ENCODE results near the gene HPS1.
A peak's percentile ranks its signal among the peaks of the same experiment; 100 is the strongest.

The HPS1 gene

GRCh38 chr10:98446661-98447221 lies at the start of gene HPS1:
Gene HPS1 (minus strand): TSS chr10:98446935. CDS start chr10:98443240, 3,695 bp downstream.
- peak; percentile 63 for DNase-seq

DNA sequence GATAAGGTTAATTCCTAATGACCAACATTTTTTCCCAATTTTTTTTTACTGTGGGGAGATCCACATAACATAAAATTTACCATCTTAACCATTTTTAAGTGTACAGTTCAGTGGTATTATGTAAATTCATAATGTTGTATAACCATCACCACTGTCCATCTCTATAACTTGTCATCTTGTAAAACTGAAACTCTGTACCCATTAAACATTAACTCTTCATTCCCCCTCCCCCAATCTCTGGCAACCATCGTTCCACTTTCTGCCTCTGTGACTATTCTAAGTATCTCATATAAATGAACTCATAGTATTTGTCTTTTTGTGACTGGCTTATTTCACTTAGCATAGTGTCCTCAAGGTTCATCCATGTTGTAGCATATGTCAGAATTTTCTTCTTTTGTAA lies 46.0 kb upstream of the HPS1 start:
- no peak for DNase-seq

- DNase-seq, result no peak
Measured at GRCh38 chr10:98489561-98490481, 43.1 kb upstream of the HPS1 start.

GRCh38 chr10:98488669-98489430 lies 42.1 kb upstream of the HPS1 start:
- no peak for DNase-seq

DNA sequence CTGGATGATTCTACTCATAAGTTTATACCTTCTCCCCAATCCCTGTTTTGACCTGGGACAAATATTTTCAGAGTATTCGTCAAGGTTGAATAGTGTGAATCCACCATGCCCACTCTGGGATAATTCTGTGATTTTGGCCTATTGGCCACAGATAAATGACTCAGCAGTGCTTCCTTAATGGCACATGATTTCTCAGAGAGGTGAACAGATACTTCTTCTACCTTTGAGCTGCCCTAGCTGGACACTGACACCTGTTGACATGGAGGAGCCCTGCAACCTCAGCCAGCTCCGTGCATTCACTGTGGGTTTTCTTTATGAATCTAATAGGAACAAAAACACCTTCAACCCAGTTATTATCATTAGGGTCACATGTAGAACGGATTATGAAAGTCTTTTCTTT lies 40.9 kb upstream of the HPS1 start:
- DNase-seq, result no peak

GRCh38 chr10:98486421-98486820 lies 39.7 kb upstream of the HPS1 start:
- no peak for DNase-seq

- no peak for DNase-seq
Measured at GRCh38 chr10:98485959-98486358, 39.2 kb upstream of the HPS1 start.

GRCh38 chr10:98483658-98484057 lies 36.9 kb upstream of the HPS1 start:
- DNase-seq, result no peak

- DNase-seq, result no peak
Measured at GRCh38 chr10:98482096-98482495, 35.4 kb upstream of the HPS1 start.

DNA sequence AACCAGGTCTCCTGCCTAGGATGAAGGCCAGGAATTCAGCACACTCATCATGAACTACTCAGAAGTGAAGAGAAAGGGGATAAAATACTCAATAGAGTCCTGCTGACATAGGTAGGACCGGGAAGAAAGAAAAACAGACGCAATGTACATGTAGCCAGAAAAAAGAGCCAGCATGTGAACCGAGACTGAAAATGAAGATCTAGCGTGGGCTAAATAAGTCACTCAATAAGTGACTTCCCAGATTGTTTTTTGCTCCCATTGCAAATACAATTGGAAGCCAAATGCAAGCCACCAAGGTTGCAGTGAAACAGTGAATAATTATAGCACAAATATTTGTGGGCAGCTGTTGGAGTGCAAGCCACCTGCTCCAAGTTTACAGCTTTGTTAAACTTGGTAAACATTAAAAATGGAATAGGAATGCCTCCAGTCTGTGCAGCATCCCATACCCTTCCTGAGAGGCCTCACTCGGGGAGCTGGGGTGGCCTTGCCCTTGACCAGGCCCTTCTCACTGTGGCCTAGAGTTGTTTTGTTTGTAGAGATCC lies 34.7 kb upstream of the HPS1 start:
- DNase-seq, result no peak

- DNase-seq, result no peak
Measured at GRCh38 chr10:98478430-98479222, 31.9 kb upstream of the HPS1 start.

DNA sequence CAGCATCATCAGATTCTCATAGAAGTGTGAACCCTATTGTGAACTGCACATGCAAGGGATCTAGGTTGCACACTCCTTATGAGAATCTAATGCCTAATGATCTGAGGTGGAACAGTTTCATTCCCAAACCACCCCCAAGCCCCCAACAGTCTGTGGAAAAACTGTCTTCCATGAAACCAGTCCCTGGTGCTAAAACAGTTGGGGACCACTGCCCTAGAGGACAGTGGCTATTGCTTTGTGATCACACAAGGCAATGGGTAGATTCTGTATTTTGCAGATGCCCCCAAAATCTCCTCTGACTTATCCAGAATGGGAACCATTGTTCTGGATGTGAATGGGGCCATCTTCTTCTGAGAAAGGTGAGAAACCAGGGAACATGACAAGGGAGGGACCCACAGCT lies 31.1 kb upstream of the HPS1 start:
- no peak for DNase-seq

- no peak for DNase-seq
Measured at GRCh38 chr10:98474628-98475027, 27.9 kb upstream of the HPS1 start.

DNA sequence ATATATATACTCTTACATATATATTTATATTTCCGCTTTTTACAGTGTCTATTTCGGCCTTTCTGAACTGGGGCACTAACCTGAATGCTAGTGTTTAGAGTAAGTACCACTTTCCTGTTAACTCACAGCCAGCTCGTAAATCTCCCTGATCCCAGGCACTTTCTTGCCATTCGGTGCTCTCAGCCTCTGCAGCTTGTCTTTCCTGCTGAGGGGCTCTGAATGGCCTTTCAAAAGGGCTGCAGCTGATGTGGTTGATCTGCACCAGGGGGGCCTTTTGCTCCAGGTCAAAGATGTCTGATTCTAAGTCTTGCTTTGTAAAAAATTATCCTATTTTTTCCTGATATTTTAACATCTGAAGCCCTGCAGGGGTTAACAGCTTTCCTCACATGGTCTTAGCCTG lies 25.5 kb upstream of the HPS1 start:
- DNase-seq, result no peak

DNA sequence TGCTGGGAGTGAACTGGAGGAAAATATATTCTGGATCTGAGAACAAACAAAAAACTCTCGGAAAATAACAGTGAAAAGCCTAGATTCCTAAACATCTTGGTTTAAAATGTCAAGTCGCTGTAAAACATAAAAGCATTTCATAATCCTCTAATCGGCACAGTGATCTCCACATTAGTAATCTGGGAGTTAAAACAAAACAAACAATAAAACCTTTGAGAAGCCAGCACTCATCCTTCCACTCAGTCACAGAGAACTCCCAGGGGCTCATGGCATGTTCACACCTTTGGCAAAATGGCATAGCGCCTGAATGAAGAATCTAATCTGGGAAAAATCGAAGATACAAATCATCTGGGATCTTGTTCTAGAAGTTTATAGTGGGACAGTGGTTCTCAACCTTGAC lies 24.1 kb upstream of the HPS1 start:
- DNase-seq, result no peak

DNA sequence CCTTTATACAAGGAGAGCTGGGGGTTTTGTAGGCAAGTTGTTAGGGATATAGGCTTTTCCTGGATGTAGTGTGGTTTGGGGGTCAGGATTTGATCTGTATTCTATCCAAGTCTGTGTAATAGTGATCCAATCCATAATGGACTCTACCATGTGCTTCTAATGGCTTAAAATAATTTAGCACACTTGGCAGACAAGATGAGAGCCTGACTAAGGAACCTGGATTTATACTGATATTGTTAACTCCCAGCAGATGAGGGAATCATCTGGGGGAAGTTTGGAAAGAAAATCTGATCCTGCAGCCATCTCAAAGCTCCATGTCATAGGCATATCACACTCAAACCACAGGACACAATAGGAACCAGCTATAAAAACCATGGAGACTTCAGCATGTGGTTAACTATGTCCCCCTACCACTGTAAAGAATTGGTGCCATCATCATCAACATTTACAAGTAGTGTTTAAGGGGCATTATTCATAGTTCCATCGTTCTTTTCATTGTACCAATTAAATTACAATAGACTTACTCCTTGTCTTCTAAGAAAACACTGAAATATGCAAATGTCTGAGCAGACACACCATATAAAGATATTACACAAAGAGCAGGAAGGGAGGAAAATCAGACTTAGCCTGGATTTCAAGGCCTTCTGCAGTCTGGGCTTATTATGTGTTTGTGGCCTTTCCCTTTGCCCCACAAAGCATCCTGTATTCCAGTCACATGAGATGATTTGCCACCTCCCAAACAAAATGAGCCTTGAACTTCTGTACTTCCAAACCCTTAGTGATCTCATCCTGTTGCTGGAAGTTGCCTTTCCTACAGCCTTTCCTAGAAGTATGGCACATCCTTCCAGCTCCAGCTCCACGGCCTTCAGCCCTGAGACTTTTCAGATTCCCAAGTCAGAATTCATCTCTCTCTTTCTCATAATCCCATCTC lies 22.5 kb upstream of the HPS1 start:
- no peak for DNase-seq

DNA sequence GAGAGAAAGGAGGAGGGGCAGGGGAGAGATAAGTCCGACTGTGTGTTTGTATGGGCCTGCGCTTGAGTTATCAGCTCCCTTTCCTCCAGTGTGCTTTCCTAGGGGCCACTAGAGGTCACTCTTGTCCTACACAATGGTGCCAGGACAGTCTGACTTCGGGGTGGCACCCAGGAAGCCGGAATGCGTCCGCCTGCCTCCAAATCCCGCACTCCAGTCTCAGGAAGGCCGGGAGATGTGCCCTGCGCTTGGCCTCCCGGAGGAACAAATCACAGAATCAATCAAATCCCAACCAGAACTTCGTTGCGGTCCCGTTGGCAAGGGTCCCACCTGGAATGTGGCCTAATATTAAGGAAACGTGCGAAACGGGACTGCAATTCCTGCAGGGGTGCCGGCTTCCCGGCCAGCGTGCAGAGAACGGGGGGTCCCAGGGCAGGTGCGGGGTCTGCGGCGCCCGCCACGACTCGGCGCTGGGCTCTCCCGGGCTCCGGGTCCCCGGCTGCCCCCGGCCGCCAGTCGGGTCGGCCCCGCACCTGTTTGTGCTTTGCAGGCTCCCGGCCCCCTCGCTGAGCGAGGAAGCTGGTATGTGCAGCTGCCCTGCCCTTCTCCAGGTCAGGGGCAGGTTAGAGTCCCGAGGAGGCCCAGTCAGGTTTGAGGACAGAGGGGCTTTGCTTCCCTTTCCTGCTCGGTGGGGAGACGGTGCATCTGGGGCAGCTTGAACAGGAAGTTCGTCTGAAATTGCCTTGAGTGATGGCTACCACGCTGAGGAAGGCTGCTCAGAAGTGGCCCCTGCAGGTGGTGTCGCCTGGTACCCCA lies 21.0 kb upstream of the HPS1 start:
- peak; percentile 73 for DNase-seq

DNA sequence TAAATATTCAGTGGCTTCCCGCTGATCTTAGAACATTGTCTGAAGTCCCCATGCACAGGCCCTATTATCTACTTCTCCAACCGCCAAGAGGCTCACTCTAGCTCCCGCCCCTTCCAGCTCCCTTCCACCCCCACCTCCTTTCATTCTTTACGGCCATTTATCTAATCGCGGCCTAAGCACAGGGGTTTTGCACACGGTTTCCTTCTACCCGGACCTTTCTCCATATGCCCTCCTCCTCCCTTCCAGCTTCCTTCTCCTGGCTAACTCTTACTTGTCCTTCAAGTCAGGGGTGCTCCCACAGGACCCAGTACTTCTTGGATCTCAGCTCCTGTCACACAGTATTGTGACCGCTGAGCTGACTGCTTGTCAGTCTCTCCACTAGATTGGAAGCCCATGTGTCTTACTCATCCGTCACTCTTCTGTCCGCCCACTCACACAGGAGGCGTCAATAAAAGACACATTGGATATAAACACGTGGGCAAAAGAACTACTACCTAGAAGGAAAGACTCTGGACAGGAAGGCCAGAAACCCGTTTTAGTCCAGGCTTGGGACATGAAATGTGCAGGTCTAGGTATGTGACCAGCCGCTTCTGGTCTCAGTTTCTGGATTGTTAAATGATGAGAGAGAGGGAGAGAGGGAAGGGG lies 20.2 kb upstream of the HPS1 start:
- DNase-seq, result no peak

DNA sequence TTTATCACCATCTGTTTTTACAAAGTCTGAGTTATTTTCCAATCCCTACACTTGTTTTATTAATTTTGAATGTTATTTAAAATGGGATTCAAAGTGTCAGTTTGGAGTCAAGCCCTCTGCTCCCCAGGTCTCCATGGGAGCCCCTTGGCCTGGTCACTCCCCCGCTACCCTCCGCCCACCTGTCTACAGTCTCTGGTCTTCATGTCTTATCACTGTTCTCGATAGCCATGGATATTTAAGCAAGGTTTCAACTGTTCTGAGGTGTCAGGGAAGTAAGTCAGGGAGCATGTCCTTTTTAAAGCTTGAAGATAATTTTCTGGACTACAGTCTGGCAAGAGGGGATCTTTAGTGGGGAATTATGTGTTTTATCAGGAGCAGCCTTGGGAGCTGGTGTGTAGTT lies 19.1 kb upstream of the HPS1 start:
- no peak for DNase-seq

Data from MV-4-11 (cell line).